NCI-H146 (cell line): ENCODE data around the gene PDZD2.
"Not testable (repeated sequence)": the region's sequence is repeated elsewhere in the genome, so short reads cannot be mapped to it uniquely, and the experiment has no call there.

Experiments
- DNase-seq: peaks from one replicate; lab custom pipeline; 2025; lab: John Stamatoyannopoulos, UW

The PDZD2 gene

DNA sequence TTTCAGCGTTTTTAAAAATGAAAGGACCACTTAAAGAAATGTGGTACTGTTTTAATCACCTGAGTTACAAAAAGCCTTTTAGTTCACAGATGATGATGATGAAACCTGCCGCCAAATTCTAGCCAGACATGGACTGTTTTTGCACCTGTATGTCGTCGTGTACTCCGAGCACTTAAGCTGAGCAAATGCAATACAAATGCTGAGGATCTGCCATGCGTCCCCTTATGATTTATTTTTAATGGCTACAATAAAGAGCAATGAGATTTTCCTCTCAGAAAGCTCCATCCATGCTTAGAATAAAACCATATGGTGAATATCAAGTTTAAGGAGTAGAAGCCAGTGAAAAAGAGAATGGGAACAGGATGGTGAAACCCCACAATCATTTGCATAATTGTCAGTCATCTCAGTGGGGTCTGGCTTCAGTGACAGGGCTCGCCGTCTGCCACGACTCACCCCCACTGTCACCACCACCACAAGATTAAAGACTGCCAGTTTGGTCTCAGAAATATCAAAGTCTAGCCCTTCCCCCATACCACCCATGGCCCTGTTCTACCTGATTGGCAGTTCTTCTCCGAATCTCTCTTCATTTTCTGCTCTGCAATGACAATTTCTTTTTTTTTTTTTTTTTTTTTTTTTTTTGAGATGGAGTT, 375.3 kb downstream of the PDZD2 start:
- no peak for DNase-seq

DNA sequence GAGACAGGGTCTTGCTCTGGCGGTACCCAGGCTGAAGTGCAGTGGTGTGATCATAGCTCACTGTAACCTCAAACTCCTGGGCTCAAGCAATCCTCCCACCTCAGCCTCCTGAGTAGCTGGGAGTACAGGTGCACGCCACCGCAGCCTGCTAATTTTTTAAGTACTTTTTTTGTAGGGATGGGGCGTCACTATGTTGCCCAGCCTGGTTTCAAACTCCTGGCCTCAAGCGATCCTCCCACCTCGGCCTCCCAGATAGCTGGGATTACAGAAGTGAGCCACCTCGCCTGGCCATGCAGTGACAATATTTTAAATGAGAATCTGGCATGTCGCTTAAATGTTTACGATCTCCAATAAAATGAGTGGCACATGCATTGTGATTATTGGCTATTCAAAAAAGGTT, 376.3 kb downstream of the PDZD2 start:
- not testable (repeated sequence) for DNase-seq

- no peak for DNase-seq
Measured at GRCh38 chr5:32017692-32018367, 378.9 kb downstream of the PDZD2 start.

GRCh38 chr5:32018476-32019436, 379.8 kb downstream of the PDZD2 start:
- no peak for DNase-seq

- no peak for DNase-seq
Measured at GRCh38 chr5:32020271-32020670, 381.3 kb downstream of the PDZD2 start.

GRCh38 chr5:32020946-32021345, 382.0 kb downstream of the PDZD2 start:
- DNase-seq, result no peak

- no peak for DNase-seq
Measured at GRCh38 chr5:32021771-32022170, 382.8 kb downstream of the PDZD2 start.

DNA sequence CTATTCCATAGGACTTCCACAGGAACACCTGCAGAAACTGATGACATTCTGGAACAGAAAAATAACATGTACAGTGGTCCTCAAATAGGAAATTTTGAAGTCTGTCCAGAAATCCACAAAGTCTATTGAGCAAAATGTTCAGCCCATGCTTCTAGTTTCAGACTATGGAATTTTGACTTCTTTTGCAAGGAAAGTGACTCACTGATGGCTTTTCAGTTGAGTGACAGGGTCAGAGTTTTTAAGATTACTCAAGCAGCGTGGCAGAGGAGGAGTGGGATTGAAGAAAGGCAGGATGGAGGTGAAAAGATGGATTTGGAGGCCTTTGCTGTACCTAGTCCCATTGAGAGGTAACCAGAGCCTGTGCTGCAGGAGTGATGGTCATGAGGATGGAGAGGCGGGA, 383.7 kb downstream of the PDZD2 start:
- no peak for DNase-seq

DNA sequence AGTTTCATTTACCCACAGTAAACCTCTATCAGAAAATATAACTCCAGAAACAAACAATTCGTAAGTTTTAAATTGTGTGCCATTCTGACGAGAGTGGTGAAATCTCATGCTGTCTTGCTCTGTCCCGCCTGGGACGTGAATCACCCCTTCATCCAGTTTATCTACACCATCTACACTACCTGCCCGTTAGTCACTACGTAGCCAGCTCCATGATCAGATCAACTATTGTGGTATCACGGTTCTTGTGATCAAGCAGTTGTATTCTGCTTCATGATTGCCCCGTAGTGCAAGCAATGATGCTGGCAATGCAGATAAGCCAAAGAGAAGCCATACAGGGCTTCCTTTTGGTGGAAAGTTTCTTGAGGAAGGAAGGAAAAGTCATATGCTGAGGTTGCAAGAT, 384.9 kb downstream of the PDZD2 start:
- no peak for DNase-seq

GRCh38 chr5:32024751-32025150, 385.8 kb downstream of the PDZD2 start:
- no peak for DNase-seq

GRCh38 chr5:32027093-32027716, 388.3 kb downstream of the PDZD2 start:
- no peak for DNase-seq

GRCh38 chr5:32027717-32028458, 389.0 kb downstream of the PDZD2 start:
- no peak for DNase-seq

GRCh38 chr5:32029261-32029660, 390.3 kb downstream of the PDZD2 start:
- no peak for DNase-seq

- DNase-seq, result no peak
Measured at GRCh38 chr5:32029781-32030180, 390.9 kb downstream of the PDZD2 start.

DNA sequence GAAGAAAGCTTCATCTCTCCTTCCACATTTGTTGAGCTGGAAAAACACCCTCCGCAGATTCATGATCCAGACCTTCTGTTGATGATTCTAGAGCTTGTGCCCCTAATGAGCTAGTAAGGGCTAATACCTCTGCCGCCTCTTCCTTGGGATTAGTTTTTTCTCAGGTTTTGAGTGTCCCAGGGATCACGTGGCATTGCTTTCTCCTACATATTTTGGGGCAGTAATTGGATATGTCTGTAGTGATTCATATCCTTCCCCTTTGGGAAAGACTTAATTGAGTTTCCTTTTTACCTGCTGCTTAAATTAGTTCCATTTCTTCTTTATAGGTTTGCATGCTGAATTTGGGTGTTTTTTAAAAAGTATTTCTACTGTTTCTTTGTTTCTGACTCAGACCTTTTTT, 391.3 kb downstream of the PDZD2 start:
- DNase-seq, result no peak

- no peak for DNase-seq
Measured at GRCh38 chr5:32030686-32031085, 391.8 kb downstream of the PDZD2 start.

DNA sequence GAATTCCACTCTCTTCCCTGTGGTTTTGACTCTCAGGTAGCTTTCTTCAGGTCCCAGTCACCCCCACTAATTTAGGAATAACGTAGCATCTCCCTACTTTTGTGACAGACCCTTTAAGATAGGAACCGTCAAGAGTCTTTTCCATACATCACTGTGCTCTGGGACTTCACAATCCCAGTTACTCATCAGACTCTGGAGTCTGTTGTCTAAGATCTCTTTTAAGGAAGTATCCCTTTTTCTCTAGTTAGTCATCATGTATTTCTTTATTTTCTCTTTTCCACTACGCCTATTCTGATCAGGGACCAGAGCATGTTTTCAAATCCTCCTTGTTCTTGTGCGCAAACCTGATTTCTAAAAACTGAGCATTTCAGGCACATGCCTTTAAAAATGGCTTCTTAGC, 392.2 kb downstream of the PDZD2 start:
- no peak for DNase-seq

DNA sequence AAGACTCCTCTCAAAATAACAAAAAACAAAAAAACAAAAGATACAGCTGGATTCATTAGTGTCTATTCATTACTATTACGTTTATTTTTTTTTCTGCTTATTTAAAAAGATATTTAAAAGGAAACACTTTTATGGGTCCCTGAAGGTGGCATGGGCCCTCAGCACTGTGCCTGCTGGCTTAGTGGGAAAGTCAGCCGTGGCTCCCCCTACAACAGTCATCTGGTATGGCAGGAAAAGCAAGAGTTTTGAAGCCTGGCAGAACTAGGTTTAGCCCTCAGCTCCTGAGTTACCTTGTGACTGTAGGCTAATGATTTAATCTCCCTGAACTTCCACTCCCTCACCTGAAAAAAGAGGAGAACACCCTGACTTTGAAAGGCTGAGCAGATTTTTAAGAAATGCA, 399.6 kb downstream of the PDZD2 start:
- no peak for DNase-seq

GRCh38 chr5:32039133-32039532, 400.2 kb downstream of the PDZD2 start:
- DNase-seq, result not testable (repeated sequence)

DNA sequence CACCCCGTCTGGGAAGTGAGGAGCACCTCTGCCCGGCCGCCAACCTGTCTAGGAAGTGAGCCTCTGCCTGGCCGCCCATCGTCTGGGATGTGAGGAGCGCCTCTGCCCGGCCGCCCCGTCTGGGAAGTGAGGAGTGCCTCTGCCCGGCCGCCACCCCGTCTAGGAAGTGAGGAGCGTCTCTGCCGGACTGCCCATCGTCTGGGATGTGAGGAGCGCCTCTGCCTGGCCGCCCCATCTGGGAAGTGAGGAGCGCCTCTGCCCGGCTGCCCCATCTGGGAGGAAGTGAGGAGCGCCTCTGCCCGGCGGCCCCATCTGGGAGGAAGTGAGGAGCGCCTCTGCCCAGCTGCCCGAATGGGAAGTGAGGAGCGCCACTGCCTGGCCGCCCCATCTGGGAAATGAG, 400.7 kb downstream of the PDZD2 start:
- DNase-seq, result not testable (repeated sequence)

GRCh38 chr5:32040181-32040695, 401.3 kb downstream of the PDZD2 start:
- DNase-seq, result not testable (repeated sequence)
